Ovary (tissue), 3 donors: ENCODE results near the gene EXOC6B.

Source experiments
- POLR2A ChIP-seq: fragments of 450-650 bp; IDR thresholded peaks from one replicate; pipeline ENCODE4 v1.6.1; 2017; ENCODE audit warnings: antibody characterized with exemption, mild to moderate bottlenecking, moderate library complexity
- TF ChIP-seq, protein P1 (sequence below), 3 donors: fragments of 450-650 bp in 2 of 3; fragments of 200-600 bp in 1 of 3; IDR thresholded peaks; one replicate each; pipeline versions ENCODE4 v1.5.1 to v1.8.0; 2016 to 2022; ENCODE audit warnings: antibody characterized with exemption in 3 of 3, mild to moderate bottlenecking in 1 of 3
- donor health status: DM: no; HTN: no; CAD: no.

- no peak for TF ChIP-seq POLR2A
- TF ChIP-seq, protein P1, sequence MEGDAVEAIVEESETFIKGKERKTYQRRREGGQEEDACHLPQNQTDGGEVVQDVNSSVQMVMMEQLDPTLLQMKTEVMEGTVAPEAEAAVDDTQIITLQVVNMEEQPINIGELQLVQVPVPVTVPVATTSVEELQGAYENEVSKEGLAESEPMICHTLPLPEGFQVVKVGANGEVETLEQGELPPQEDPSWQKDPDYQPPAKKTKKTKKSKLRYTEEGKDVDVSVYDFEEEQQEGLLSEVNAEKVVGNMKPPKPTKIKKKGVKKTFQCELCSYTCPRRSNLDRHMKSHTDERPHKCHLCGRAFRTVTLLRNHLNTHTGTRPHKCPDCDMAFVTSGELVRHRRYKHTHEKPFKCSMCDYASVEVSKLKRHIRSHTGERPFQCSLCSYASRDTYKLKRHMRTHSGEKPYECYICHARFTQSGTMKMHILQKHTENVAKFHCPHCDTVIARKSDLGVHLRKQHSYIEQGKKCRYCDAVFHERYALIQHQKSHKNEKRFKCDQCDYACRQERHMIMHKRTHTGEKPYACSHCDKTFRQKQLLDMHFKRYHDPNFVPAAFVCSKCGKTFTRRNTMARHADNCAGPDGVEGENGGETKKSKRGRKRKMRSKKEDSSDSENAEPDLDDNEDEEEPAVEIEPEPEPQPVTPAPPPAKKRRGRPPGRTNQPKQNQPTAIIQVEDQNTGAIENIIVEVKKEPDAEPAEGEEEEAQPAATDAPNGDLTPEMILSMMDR (IDR thresholded peaks at IDR 0.05) = no peak
Observed at GRCh38 chr2:72827487-72827886, 1.7 kb upstream of the EXOC6B start.
